Osteoblast (primary cell): ENCODE results near the gene PDE6A. TPM values are rescaled to one million over a fixed set of nuclear protein-coding genes. Genes with fewer than 3 reads are reported as not detected.
"Not testable (repeated sequence)": the region's sequence is repeated elsewhere in the genome, so short reads cannot be mapped to it uniquely, and the experiment has no call there.

Experiments
- DNase-seq: peaks from one replicate; pipeline ENCODE4 v3.0.0; 2011; ENCODE audit warnings: low spot score, mixed read lengths; ENCODE audit not compliant: insufficient read length; ENCODE audit errors: missing footprints
- H2AFZ ChIP-seq: 2 replicates; pipeline ENCODE4 v1.6.0; 2011; ENCODE audit warnings: mild to moderate bottlenecking, low read length
- H3K27ac ChIP-seq: 2 replicates; pipeline ENCODE4 v1.5.1; 2011; ENCODE audit warnings: mild to moderate bottlenecking, low read depth, low read length, moderate library complexity
- H3K27me3 ChIP-seq: 2 replicates; pipeline ENCODE4 v1.6.0; 2012; ENCODE audit warnings: mild to moderate bottlenecking, control low read depth, inconsistent platforms, low read length, moderate library complexity; ENCODE audit not compliant: insufficient read depth
- H3K36me3 ChIP-seq: 2 replicates; pipeline ENCODE4 v1.5.1; 2011; ENCODE audit warnings: mild to moderate bottlenecking, low read length, control low read depth, moderate library complexity; ENCODE audit not compliant: insufficient read depth
- H3K4me1 ChIP-seq: 2 replicates; pipeline ENCODE4 v1.5.1; 2011; ENCODE audit warnings: mild to moderate bottlenecking, low read length, control low read depth, moderate library complexity; ENCODE audit not compliant: insufficient read depth
- H3K4me2 ChIP-seq: 2 replicates; pipeline ENCODE4 v1.6.0; 2011; ENCODE audit warnings: mild to moderate bottlenecking, low read length; ENCODE audit not compliant: insufficient read depth
- H3K4me3 ChIP-seq: fragments of 200-600 bp; sonication (generic); 3 replicates; pipeline ENCODE4 v1.5.1; 2012; ENCODE audit warnings: mild to moderate bottlenecking, low read length, inconsistent platforms; ENCODE audit not compliant: insufficient read depth
- H3K79me2 ChIP-seq: 2 replicates; pipeline ENCODE4 v1.6.0; 2012; ENCODE audit warnings: mild to moderate bottlenecking, low read length, control low read depth, inconsistent platforms; ENCODE audit not compliant: insufficient read depth
- H3K9me3 ChIP-seq: 2 replicates; pipeline ENCODE4 v1.5.1; 2011; ENCODE audit warnings: low read depth, low read length, control low read depth
- H4K20me1 ChIP-seq: 2 replicates; pipeline ENCODE4 v1.6.0; 2012; ENCODE audit warnings: mild to moderate bottlenecking, low read length, control low read depth; ENCODE audit not compliant: insufficient read depth
- total RNA-seq: library from RNA; depleted of rRNA; stranded (reverse); fragments of >200 nt; gene quantifications from 2 replicates; pipeline ENCODE4 v1.2.3, GENCODE V29; 2012
- TF ChIP-seq, protein P1 (sequence below): IDR thresholded peaks from 2 replicates; pipeline ENCODE4 v1.5.1; 2011; ENCODE audit warnings: mild to moderate bottlenecking, low read depth, low read length, moderate library complexity; ENCODE audit errors: extremely low read depth

Gene PDE6A
- total RNA-seq, 1 donor: under 0.01 TPM

GRCh38 chr5:149860801-149861322 is 83.7 kb downstream of the PDE6A start:
- no peak overlapping the region for H3K4me3 ChIP-seq
- DNase-seq: no peak
- H3K4me1 ChIP-seq: no peaks in the 10 kb centered on the region
- no peak overlapping the region for H3K27ac ChIP-seq
- H3K4me2 ChIP-seq: no peak overlapping the region
- no peaks in the 10 kb centered on the region for H3K79me2 ChIP-seq
- TF ChIP-seq, protein P1, sequence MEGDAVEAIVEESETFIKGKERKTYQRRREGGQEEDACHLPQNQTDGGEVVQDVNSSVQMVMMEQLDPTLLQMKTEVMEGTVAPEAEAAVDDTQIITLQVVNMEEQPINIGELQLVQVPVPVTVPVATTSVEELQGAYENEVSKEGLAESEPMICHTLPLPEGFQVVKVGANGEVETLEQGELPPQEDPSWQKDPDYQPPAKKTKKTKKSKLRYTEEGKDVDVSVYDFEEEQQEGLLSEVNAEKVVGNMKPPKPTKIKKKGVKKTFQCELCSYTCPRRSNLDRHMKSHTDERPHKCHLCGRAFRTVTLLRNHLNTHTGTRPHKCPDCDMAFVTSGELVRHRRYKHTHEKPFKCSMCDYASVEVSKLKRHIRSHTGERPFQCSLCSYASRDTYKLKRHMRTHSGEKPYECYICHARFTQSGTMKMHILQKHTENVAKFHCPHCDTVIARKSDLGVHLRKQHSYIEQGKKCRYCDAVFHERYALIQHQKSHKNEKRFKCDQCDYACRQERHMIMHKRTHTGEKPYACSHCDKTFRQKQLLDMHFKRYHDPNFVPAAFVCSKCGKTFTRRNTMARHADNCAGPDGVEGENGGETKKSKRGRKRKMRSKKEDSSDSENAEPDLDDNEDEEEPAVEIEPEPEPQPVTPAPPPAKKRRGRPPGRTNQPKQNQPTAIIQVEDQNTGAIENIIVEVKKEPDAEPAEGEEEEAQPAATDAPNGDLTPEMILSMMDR: no peak
- no peaks in the 10 kb centered on the region for H3K36me3 ChIP-seq
- H3K9me3 ChIP-seq: no peaks in the 10 kb centered on the region
- no peaks in the 10 kb centered on the region for H4K20me1 ChIP-seq
- no peaks in the 10 kb centered on the region for H3K27me3 ChIP-seq
- no peak overlapping the region for H2AFZ ChIP-seq

GRCh38 chr5:149859746-149860145 is 84.8 kb downstream of the PDE6A start:
- no peak overlapping the region for H3K4me2 ChIP-seq
- H3K4me3 ChIP-seq: no peak overlapping the region
- H2AFZ ChIP-seq: no peak overlapping the region
- H3K9me3 ChIP-seq: no peaks in the 10 kb centered on the region
- no peaks in the 10 kb centered on the region for H4K20me1 ChIP-seq
- H3K4me1 ChIP-seq: no peaks in the 10 kb centered on the region
- H3K79me2 ChIP-seq: no peaks in the 10 kb centered on the region
- no peak for DNase-seq
- H3K36me3 ChIP-seq: no peaks in the 10 kb centered on the region
- H3K27me3 ChIP-seq: no peaks in the 10 kb centered on the region
- TF ChIP-seq, protein P1: no peak
- no peak overlapping the region for H3K27ac ChIP-seq

DNA sequence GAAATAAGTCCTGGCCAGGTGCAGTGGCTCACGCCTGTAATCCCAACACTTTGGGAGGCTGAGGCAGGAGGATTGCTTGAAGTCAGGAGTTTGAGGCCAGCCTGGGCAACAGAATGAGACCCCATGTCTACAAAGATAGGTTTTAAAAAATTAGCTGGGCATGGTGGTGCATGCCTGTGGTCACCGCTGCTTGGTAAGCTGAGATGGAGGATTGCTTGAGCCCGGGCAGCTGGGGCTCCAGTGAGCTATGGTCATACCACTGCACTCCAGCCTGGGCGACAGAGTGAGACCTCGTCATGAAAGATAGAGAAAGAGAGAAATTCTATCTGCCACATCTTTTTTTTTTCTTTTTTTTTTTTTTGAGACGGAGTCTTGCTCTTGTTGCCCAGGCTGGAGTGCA is 86.1 kb downstream of the PDE6A start:
- DNase-seq, H4K20me1 ChIP-seq, H3K27me3 ChIP-seq: not testable (repeated sequence)

DNA sequence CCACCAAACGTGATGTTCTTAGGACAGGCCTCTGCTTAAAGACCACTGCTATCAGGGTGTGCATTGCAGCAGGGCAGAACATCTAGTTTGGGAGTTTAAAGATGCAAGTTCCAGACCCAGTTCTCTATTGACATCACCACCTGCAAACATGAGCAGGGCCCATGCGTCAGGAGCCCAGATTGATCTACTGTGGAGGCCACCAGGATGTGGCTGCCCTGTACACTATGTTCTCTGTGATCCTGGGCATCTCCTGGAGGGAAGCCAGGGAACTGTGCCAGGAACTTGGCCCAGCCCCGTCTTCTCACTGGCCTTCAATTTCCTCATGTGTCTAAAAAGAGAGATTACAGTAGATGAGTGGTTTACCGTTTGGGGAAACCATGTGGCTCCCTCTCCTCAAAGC is 87.1 kb downstream of the PDE6A start:
- no peaks in the 10 kb centered on the region for H3K36me3 ChIP-seq
- H2AFZ ChIP-seq: no peak overlapping the region
- H3K4me2 ChIP-seq: no peak overlapping the region
- H3K4me3 ChIP-seq: no peak overlapping the region
- H4K20me1 ChIP-seq: no peaks in the 10 kb centered on the region
- no peak overlapping the region for H3K27ac ChIP-seq
- no peaks in the 10 kb centered on the region for H3K9me3 ChIP-seq
- TF ChIP-seq, protein P1: no peak
- DNase-seq: no peak
- H3K4me1 ChIP-seq: no peaks in the 10 kb centered on the region
- H3K27me3 ChIP-seq: no peaks in the 10 kb centered on the region
- no peaks in the 10 kb centered on the region for H3K79me2 ChIP-seq

More for the DNA sequence above, 86.1 kb downstream of the PDE6A start:
- H3K4me2 ChIP-seq, H3K4me1 ChIP-seq, H3K4me3 ChIP-seq, H3K27ac ChIP-seq, H3K79me2 ChIP-seq, H3K36me3 ChIP-seq, H3K9me3 ChIP-seq, H2AFZ ChIP-seq: not testable (repeated sequence)
